ENCODE data around the gene OSBPL2. TPM values are rescaled to one million over a fixed set of nuclear protein-coding genes. Genes with fewer than 3 reads are reported as not detected.

OSBPL2 gene
- total and polyA plus RNA-seq, 4 experiments from 2014 or later: 14.8 to 84.4 (median 49.1) TPM

DNA sequence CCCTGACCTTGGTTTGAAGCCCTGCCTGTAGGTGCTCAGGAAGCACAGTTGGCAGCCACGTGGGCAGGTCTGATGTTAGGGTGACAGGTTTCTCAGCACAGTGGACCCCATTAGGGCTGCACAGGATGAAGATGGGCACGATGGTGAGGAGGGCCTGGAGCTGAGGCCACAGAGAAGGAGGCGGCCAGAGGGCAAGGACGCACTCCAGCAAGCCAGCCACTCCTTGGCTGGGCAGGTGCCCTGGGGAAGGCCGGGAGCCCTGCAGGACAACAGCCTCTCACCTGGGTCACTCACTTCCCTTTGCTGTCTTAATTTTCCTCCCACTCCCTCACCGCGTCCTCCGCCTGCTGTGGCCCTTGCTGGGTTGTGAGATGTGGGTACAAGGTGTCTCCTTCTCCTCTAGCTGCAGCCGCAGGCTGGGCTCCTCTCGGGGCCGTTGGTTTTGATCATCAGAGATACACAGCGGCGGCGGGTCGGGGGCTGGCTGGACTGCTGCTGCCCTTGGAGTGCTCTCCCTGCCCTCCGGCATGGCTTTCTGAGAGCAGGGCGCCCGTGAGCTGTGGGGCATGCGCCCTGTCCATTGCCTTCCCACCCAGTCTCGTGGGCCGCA, 5.7 kb downstream of the OSBPL2 start:
- Histone ChIP-seq H3K4me3 (ENCODE audit: low read length in 2 of 2) (no peak overlapping the region), H3K27me3 (ENCODE audit: insufficient read depth, low read length) (no peaks in the 10 kb centered on the region), H3K4me1 (ENCODE audit: insufficient read depth, low read length) (peaks cover 36% of the 10 kb centered on the region), H3K36me3 (ENCODE audit: insufficient read depth, low read length) (peaks cover 7% of the 10 kb centered on the region), H3K27ac (ENCODE audit: low read depth, low read length) (no peak overlapping the region), H3K9me3 (ENCODE audit: control insufficient read depth in 1 of 2, low read length in 2 of 2) (no peaks in the 10 kb centered on the region)
- Mint-ChIP-seq H3K4me3 (no peak overlapping the region), H3K36me3 (peaks cover 13 to 17% of the 10 kb centered on the region in 2 donors), H3K4me1 (peaks cover 23 to 76% (median 44%) of the 10 kb centered on the region in 4 donors), H3K27me3 (no peaks in the 10 kb centered on the region), H3K27ac (peak overlapping the region in 1 of 7 donors; percentile 66), H3K9me3 (peaks cover 0 to 2% (median 0%) of the 10 kb centered on the region in 8 donors)
- intact Hi-C loops (cut with micrococcal nuclease): no loop called here
- CTCF ChIA-PET (ENCODE audit: partially characterized antibody): no interaction called here
- DNase-seq: no peak
- POLR2A ChIA-PET (ENCODE audit: partially characterized antibody): no interaction called here

DNA sequence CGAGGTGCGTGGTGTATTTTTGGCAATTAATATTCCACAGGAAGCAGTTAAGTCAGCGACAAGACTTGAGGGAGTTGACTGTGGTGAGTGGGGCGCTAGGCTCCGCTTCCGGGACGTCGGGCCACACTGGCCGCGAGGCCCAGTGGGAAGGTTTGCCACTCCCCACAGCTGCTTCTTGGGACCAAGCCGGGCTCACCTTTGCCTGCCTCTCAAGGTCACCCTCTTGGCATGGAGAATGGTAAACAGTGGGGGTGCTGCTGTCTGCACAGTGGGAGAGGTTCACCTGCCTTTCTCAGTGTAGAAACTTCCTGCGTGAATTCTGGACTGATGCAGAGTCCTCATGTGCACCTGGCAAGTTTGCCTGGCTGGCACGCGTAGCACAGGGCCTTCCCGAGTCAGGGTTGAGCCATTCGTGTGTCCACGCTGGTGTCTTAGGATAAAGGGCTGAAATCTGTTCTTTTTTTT, 6.4 kb downstream of the OSBPL2 start:
- Histone ChIP-seq H3K27me3 (ENCODE audit: insufficient read depth, low read length) (no peaks in the 10 kb centered on the region), H3K27ac (ENCODE audit: low read depth, low read length) (no peak overlapping the region), H3K9me3 (ENCODE audit: control insufficient read depth in 1 of 2, low read length in 2 of 2) (no peaks in the 10 kb centered on the region), H3K4me1 (ENCODE audit: insufficient read depth, low read length) (peaks cover 30% of the 10 kb centered on the region), H3K4me3 (ENCODE audit: low read length in 2 of 2) (no peak overlapping the region), H3K36me3 (ENCODE audit: insufficient read depth, low read length) (peaks cover 7% of the 10 kb centered on the region)
- H3K27ac Mint-ChIP-seq: no peak overlapping the region
- POLR2A ChIA-PET (ENCODE audit: partially characterized antibody): no interaction called here
- intact Hi-C loops (cut with micrococcal nuclease): no loop called here
- peaks cover 20 to 73% (median 39%) of the 10 kb centered on the region in 4 donors for H3K4me1 Mint-ChIP-seq
- H3K36me3 Mint-ChIP-seq: peaks cover 13 to 17% of the 10 kb centered on the region in 2 donors
- DNase-seq: no peak
- CTCF ChIA-PET (ENCODE audit: partially characterized antibody): interaction anchor here (0.9 kb wide), 1 partner anchor 56 kb away, joined by 3 read pairs; no protein-coding TSS in a partner anchor
- H3K9me3 Mint-ChIP-seq: peaks cover 0 to 2% (median 0%) of the 10 kb centered on the region in 8 donors
- no peak overlapping the region for H3K4me3 Mint-ChIP-seq
- no peaks in the 10 kb centered on the region for H3K27me3 Mint-ChIP-seq

DNA sequence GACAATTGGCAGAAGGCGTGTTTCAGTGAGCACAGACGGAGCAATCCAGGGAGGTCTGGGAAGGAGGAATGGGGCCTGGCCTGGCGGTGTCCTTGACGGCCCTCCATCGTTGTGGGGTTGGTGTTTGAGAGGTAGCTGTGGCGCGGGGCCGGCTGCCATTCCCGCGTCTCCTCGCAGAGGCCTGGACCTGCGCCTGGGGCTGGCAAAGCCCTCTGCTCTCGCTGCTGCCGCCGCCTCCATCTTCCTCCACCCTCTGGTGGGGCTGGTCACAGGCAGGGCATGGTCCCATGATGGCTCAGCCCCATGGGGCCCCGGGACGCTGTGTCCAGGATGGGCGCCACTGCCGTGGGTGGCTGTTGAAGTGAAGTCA, 7.6 kb downstream of the OSBPL2 start:
- H3K9me3 Mint-ChIP-seq: peaks cover 0 to 2% (median 0%) of the 10 kb centered on the region in 8 donors
- peak overlapping the region in 1 of 7 donors; percentile 55 for H3K27ac Mint-ChIP-seq
- Histone ChIP-seq H3K36me3 (ENCODE audit: insufficient read depth, low read length) (peaks cover 7% of the 10 kb centered on the region), H3K4me3 (ENCODE audit: low read length in 2 of 2) (no peak overlapping the region), H3K27ac (ENCODE audit: low read depth, low read length) (no peak overlapping the region), H3K4me1 (ENCODE audit: insufficient read depth, low read length) (peaks cover 26% of the 10 kb centered on the region), H3K9me3 (ENCODE audit: control insufficient read depth in 1 of 2, low read length in 2 of 2) (no peaks in the 10 kb centered on the region), H3K27me3 (ENCODE audit: insufficient read depth, low read length) (no peaks in the 10 kb centered on the region)
- CTCF ChIA-PET (ENCODE audit: partially characterized antibody): interaction anchor here (0.9 kb wide), 1 partner anchor 55 kb away, joined by 3 read pairs; no protein-coding TSS in a partner anchor
- intact Hi-C loops (cut with micrococcal nuclease): no loop called here
- DNase-seq: no peak
- no peaks in the 10 kb centered on the region for H3K27me3 Mint-ChIP-seq
- H3K4me3 Mint-ChIP-seq: no peak overlapping the region
- peaks cover 20 to 70% (median 37%) of the 10 kb centered on the region in 4 donors for H3K4me1 Mint-ChIP-seq
- POLR2A ChIA-PET (ENCODE audit: partially characterized antibody): no interaction called here
- H3K36me3 Mint-ChIP-seq: peaks cover 13 to 19% of the 10 kb centered on the region in 2 donors

DNA sequence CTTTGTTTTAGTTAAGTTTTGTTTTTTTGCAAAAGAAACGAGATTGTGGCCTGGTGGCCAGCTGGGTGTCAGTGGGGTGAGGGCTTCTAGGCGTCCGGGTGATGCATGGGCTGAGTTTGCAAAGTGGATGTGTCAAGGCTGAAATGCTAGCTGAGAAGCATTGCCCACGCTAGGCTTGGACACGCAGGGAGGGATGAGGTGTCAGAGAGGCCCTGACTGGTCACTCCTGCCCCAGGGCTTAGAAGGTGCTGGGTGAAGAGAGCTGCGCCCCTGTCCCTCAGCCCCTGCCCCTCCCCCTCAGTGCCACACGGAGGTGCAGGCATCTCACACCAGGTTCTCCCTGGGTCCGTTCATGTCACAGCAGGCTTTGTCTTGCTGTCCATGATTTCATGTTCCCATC, 8.1 kb downstream of the OSBPL2 start:
- H3K4me1 ChIP-seq (ENCODE audit: insufficient read depth, low read length): peaks cover 26% of the 10 kb centered on the region
- no peak overlapping the region for H3K4me3 ChIP-seq (ENCODE audit: low read length in 2 of 2)
- H3K36me3 ChIP-seq (ENCODE audit: insufficient read depth, low read length): peaks cover 7% of the 10 kb centered on the region
- H3K4me1 Mint-ChIP-seq: peaks cover 17 to 65% (median 33%) of the 10 kb centered on the region in 4 donors
- H3K36me3 Mint-ChIP-seq: peaks cover 11 to 17% of the 10 kb centered on the region in 2 donors
- POLR2A ChIA-PET (ENCODE audit: partially characterized antibody): interaction anchor here (0.6 to 1.0 kb wide), 2 partner anchors 64 to 180 kb away, joined by 3 read pairs; partner anchors contain the start of gene MTG2
- no peaks in the 10 kb centered on the region for H3K9me3 ChIP-seq (ENCODE audit: control insufficient read depth in 1 of 2, low read length in 2 of 2)
- intact Hi-C loops (cut with micrococcal nuclease): no loop called here
- H3K27ac Mint-ChIP-seq: peak overlapping the region in 1 of 7 donors; percentile 43
- DNase-seq: no peak
- H3K27me3 ChIP-seq (ENCODE audit: insufficient read depth, low read length): no peaks in the 10 kb centered on the region
- no peaks in the 10 kb centered on the region for H3K27me3 Mint-ChIP-seq
- H3K9me3 Mint-ChIP-seq: peaks cover 0 to 2% (median 0%) of the 10 kb centered on the region in 8 donors
- no peak overlapping the region for H3K27ac ChIP-seq (ENCODE audit: low read depth, low read length)
- no peak overlapping the region for H3K4me3 Mint-ChIP-seq
- CTCF ChIA-PET (ENCODE audit: partially characterized antibody): no interaction called here

DNA sequence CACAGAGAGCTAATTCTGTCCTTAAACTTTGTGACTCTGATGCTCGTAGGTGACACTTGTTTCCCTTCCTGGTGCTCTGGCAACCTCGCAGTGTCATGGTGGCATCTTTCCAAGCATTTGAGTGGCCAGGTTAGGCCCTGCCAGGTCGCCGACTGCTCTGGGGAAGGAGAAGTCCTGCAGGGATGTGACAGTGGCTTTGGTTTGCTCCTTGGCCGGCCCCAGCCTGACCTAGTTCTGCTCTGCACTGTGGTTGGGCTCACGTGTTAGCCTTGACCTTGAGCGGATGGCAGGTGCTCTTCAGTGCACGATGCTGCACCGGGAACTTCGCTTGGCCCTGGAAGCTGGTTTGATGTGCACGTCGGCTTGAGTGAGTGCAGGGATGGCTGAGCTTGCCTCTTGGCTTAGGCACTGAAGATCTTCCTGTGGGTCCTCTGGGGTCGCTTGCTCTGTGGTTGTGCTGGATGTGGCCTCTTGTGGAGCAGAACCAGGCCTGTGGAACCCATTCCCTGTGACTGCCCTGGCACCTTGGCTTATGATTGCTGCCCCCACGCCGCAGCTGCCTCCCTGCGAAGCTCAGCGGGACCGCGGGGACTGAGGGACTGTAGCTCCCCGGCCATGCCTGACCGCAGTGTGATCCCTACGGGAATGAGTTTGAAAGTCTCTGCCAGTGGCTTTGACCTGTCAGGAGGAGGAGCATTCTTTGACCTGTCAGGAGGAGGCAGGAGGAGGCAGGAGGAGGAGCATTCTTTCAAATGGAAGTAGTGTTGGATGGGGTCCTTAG, 8.7 kb downstream of the OSBPL2 start:
- no peaks in the 10 kb centered on the region for H3K9me3 ChIP-seq (ENCODE audit: control insufficient read depth in 1 of 2, low read length in 2 of 2)
- CTCF ChIA-PET (ENCODE audit: partially characterized antibody): no interaction called here
- H3K27ac Mint-ChIP-seq: no peak overlapping the region
- peaks cover 5 to 11% of the 10 kb centered on the region in 2 donors for H3K36me3 Mint-ChIP-seq
- no peak for DNase-seq
- H3K9me3 Mint-ChIP-seq: peaks cover 0 to 2% (median 0%) of the 10 kb centered on the region in 8 donors
- POLR2A ChIA-PET (ENCODE audit: partially characterized antibody): interaction anchor here (0.6 to 1.0 kb wide), 2 partner anchors 64 to 181 kb away, joined by 3 read pairs; partner anchors contain the start of gene MTG2
- H3K36me3 ChIP-seq (ENCODE audit: insufficient read depth, low read length): peaks cover 7% of the 10 kb centered on the region
- no peak overlapping the region for H3K27ac ChIP-seq (ENCODE audit: low read depth, low read length)
- intact Hi-C loops (cut with micrococcal nuclease): no loop called here
- peaks cover 19% of the 10 kb centered on the region for H3K4me1 ChIP-seq (ENCODE audit: insufficient read depth, low read length)
- H3K27me3 Mint-ChIP-seq: no peaks in the 10 kb centered on the region
- H3K4me1 Mint-ChIP-seq: peaks cover 11 to 62% (median 27%) of the 10 kb centered on the region in 4 donors
- no peak overlapping the region for H3K4me3 Mint-ChIP-seq
- H3K4me3 ChIP-seq (ENCODE audit: low read length in 2 of 2): no peak overlapping the region
- no peaks in the 10 kb centered on the region for H3K27me3 ChIP-seq (ENCODE audit: insufficient read depth, low read length)

DNA sequence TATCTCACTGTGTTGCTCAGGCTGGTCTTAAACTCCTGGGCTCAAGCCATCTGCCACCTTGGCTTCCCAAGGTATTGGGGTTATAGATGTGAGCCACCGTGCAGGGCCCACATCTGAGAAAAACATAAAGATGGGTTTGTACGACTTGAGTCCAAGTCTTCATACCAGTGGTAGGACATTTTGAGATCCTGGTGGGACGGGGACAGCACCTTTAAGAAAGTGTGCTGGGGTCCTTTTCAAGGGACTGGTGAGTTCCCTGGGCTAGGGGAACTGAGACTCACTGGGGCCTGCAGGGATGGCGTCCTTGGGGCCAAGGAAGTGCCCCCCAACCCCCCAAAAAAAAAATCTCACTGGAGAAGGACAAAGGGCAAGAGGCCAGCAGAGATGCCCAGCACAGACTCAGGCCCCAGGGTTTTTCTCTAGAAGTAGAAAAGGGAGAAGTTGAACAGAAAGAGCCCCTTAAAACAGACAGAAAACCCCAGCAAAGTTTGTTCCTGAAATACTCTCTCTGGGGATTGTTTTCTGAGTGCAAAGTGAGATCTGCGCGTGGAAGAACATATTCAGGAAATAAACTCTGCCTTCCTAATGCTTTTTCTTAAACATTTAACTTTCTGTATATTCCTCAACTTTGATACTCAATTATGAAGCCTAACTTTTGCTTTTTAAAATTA, 10.7 kb downstream of the OSBPL2 start:
- intact Hi-C loops (cut with micrococcal nuclease): no loop called here
- peaks cover 0 to 10% of the 10 kb centered on the region in 2 donors for H3K36me3 Mint-ChIP-seq
- H3K4me3 ChIP-seq (ENCODE audit: low read length in 2 of 2): no peak overlapping the region
- POLR2A ChIA-PET (ENCODE audit: partially characterized antibody): no interaction called here
- H3K4me3 Mint-ChIP-seq: no peak overlapping the region
- CTCF ChIA-PET (ENCODE audit: partially characterized antibody): no interaction called here
- peaks cover 0 to 2% (median 0%) of the 10 kb centered on the region in 8 donors for H3K9me3 Mint-ChIP-seq
- no peak for DNase-seq
- peaks cover 11 to 69% (median 21%) of the 10 kb centered on the region in 4 donors for H3K4me1 Mint-ChIP-seq
- peak overlapping the region in 1 of 7 donors; percentile 48 for H3K27ac Mint-ChIP-seq
- peaks cover 14% of the 10 kb centered on the region for H3K4me1 ChIP-seq (ENCODE audit: insufficient read depth, low read length)
- H3K9me3 ChIP-seq (ENCODE audit: control insufficient read depth in 1 of 2, low read length in 2 of 2): no peaks in the 10 kb centered on the region
- H3K36me3 ChIP-seq (ENCODE audit: insufficient read depth, low read length): peaks cover 4% of the 10 kb centered on the region
- no peaks in the 10 kb centered on the region for H3K27me3 Mint-ChIP-seq
- H3K27me3 ChIP-seq (ENCODE audit: insufficient read depth, low read length): no peaks in the 10 kb centered on the region
- H3K27ac ChIP-seq (ENCODE audit: low read depth, low read length): no peak overlapping the region

Measured in CD4-positive, alpha-beta memory T cell (primary cell).